ENCODE results near the gene RHOBTB3.

Gene RHOBTB3

DNA sequence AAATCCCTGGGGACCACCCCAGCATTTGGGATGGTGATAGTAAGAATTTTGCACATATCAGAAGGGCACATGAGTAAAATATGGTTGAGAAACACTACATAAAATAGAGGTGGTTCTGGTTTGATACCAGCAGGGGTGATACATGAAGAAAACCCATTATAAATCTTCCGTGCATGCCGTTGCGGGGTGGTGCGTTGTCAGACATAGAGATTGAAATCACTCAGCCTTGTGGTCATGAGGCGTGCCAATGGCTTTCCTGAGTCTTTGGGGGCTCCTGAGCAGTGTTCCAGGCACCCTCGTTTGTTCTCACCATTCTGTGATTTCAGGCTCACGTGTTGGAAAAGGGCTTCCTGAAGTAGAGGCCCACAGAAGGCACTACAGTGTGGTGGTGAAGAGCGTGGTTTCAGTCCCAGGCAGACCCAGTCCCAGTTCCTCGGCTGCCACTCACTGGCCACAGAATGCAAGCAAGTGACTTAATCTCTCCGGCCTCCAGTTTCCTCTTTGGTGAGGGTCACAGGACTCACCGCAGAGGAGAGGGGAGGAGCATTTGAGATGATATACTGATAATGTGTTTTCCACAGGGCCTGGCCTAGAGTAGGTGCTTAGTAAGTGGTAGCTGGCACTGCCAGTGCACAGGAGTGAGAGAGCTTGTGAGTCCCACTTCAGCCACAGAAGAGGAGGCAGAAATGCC, 111.9 kb downstream of the RHOBTB3 start:
- peak; percentile 43 for DNase-seq

DNA sequence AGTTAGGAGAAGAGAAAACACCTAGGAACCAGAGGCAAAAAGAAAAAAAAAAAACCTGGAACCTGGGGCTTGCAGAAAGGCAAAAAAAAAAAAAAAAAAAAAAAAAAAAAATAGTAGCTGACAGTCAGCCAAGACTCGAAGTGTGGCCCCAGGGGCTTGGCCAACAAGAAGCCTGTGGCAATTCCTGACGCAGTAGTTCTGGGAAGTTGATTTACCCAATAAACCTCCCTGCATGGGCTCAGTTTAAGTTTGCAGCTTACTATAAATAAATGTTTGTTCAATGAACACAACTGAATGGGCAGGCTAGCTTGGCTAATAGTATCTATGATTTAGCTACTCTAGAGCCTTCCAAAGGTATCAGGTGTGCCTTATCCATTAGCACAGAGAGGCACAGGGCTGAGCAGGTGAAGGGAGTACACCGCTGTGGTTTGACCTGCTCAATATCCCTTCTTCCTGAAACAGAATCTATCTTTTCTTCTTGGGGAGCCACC, 112.6 kb downstream of the RHOBTB3 start:
- no peak for DNase-seq

DNA sequence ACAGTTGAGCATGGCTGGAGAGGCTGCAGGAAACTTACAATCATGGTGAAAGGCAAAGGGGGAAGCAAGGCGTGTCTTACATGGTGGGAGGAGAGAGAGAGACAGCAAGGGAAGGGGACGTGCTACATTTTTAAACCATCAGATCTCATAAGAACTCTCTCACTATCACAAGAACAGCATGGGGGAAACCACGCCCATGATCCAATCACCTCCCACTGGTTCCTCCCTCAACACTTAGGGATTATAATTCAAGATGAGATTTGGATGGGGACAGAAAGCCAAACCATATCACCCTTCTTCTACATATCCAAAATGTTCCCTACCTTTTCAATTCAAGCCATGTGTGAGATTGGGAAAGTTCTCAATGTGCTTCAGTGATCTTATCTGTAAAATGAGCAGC, 114.3 kb downstream of the RHOBTB3 start:
- no peak for DNase-seq
